H1 (cell line): ENCODE measurements around the gene PDIA6. TPM values are rescaled to one million over a fixed set of nuclear protein-coding genes. Genes with fewer than 3 reads are reported as not detected.

Experiments
- CTCF ChIA-PET: fragments of 300-600 bp; sonication (Branson Sonifier 250); formaldehyde crosslinking; loops from one replicate; lab custom pipeline; 2021; ENCODE audit not compliant: partially characterized antibody; lab: Charles Lee
- POLR2A ChIA-PET: fragments of 300-600 bp; sonication (Branson Sonifier 250); formaldehyde crosslinking; loops from one replicate; lab custom pipeline; 2021; ENCODE audit warnings: inconsistent platforms; ENCODE audit not compliant: partially characterized antibody; lab: Charles Lee
- DNase-seq, 2 experiments: peaks; one replicate each; pipeline versions ENCODE4 v3.0.0 to v3.0.0-alpha.2; 2010 to 2022; ENCODE audit warnings: low spot score in 2 of 2, low read depth in 1 of 2, mixed read lengths in 1 of 2
- FAIRE-seq: peaks from 2 replicates; lab custom pipeline; 2011; peaks lifted over from hg19 to GRCh38; lab: Jason Lieb, UNC
- H2AFZ ChIP-seq: 2 replicates; pipeline ENCODE4 v1.8.1; 2012; ENCODE audit warnings: low read length, inconsistent platforms
- H2AK5ac ChIP-seq: 2 replicates; pipeline ENCODE4 v1.6.1; 2013; ENCODE audit warnings: low read depth, low read length
- H2BK120ac ChIP-seq: replicated peaks from 2 replicates; pipeline ENCODE3; 2013; ENCODE audit warnings: low read depth, low read length, inconsistent platforms
- H2BK12ac ChIP-seq: 2 replicates; pipeline ENCODE4 v1.6.1; 2013; ENCODE audit warnings: low read depth, low read length
- H2BK15ac ChIP-seq: 2 replicates; pipeline ENCODE4 v1.6.1; 2013; ENCODE audit warnings: low read length
- H2BK20ac ChIP-seq: 2 replicates; pipeline ENCODE4 v1.6.1; 2013; ENCODE audit warnings: low read length
- H2BK5ac ChIP-seq: 2 replicates; pipeline ENCODE4 v1.6.1; 2013; ENCODE audit warnings: low read depth, low read length
- H3K14ac ChIP-seq: 2 replicates; pipeline ENCODE4 v1.6.1; 2013; ENCODE audit warnings: inconsistent platforms; ENCODE audit not compliant: insufficient read length
- H3K18ac ChIP-seq: 2 replicates; pipeline ENCODE4 v1.6.1; 2013; ENCODE audit warnings: low read length; ENCODE audit errors: extremely low read depth
- H3K23ac ChIP-seq: 2 replicates; pipeline ENCODE4 v1.6.1; 2013; ENCODE audit warnings: inconsistent platforms; ENCODE audit not compliant: insufficient read length
- H3K23me2 ChIP-seq: 2 replicates; pipeline ENCODE4 v1.6.1; 2013; ENCODE audit warnings: low read depth, low read length
- H3K27ac ChIP-seq: 2 replicates; pipeline ENCODE4 v1.6.1; 2011; ENCODE audit warnings: low read depth, low read length, inconsistent platforms
- H3K27me3 ChIP-seq, 4 experiments: replicated peaks in 1 of 4; 1 replicate in 1 of 4; 2 replicates in 3 of 4; pipeline versions ENCODE4 v1.6.1 to v1.8.1; 2011 to 2013; ENCODE audit warnings: low read length in 3 of 4, mild to moderate bottlenecking in 3 of 4, inconsistent platforms in 2 of 4, mixed read lengths in 2 of 4, moderate library complexity in 1 of 4; ENCODE audit not compliant: control insufficient read depth in 3 of 4, insufficient read depth in 3 of 4; ENCODE audit errors: extremely low read depth in 1 of 4
- H3K36me3 ChIP-seq, 4 experiments: 2 replicates each; pipeline versions ENCODE4 v1.6.1 to v1.8.1; 2011 to 2013; ENCODE audit warnings: mild to moderate bottlenecking in 4 of 4, low read length in 3 of 4, moderate library complexity in 2 of 4, control low read depth in 1 of 4, inconsistent platforms in 1 of 4; ENCODE audit not compliant: insufficient read depth in 4 of 4, control insufficient read depth in 2 of 4
- H3K4ac ChIP-seq: replicated peaks from 2 replicates; pipeline ENCODE3; 2013; ENCODE audit warnings: low read length, low read depth, mixed read lengths, inconsistent platforms; ENCODE audit not compliant: insufficient read length
- H3K4me1 ChIP-seq, 4 experiments: replicated peaks in 1 of 4; 1 replicate in 1 of 4; 2 replicates in 3 of 4; pipeline versions ENCODE4 v1.6.1 to v1.8.1; 2011 to 2013; ENCODE audit warnings: low read length in 3 of 4, inconsistent platforms in 2 of 4, mixed read lengths in 1 of 4; ENCODE audit not compliant: insufficient read depth in 4 of 4, control insufficient read depth in 3 of 4
- H3K4me2 ChIP-seq, 2 experiments: 2 replicates each; pipeline versions ENCODE4 v1.6.1 to v1.8.1; 2011 to 2013; ENCODE audit warnings: low read depth in 2 of 2, low read length in 2 of 2, control low read depth in 1 of 2, inconsistent platforms in 1 of 2, mild to moderate bottlenecking in 1 of 2; ENCODE audit not compliant: insufficient read depth in 1 of 2
- H3K4me3 ChIP-seq, 4 experiments: fragments of 200-600, 300-600 bp in 1 of 4; sonication (generic), shearing (Covaris generic), sonication (Bioruptor Twin) in 1 of 4; 2 replicates each; pipeline versions ENCODE4 v1.5.1 to v1.8.1; 2011 to 2016; ENCODE audit warnings: low read length in 4 of 4, low read depth in 3 of 4, control low read depth in 2 of 4, inconsistent platforms in 2 of 4, mild to moderate bottlenecking in 2 of 4, mixed read lengths in 1 of 4, moderate library complexity in 1 of 4; ENCODE audit not compliant: insufficient read depth in 2 of 4; ENCODE audit errors: extremely low read depth in 1 of 4
- H3K56ac ChIP-seq: replicated peaks from 2 replicates; pipeline ENCODE3; 2013; ENCODE audit warnings: low read depth, mild to moderate bottlenecking, mixed read lengths, low read length, inconsistent platforms; ENCODE audit not compliant: insufficient read length
- H3K79me1 ChIP-seq: 2 replicates; pipeline ENCODE4 v1.6.1; 2013; ENCODE audit warnings: low read depth, low read length, control low read depth
- H3K79me2 ChIP-seq, 2 experiments: 2 replicates each; pipeline versions ENCODE4 v1.6.1 to v1.8.1; 2012 to 2013; ENCODE audit warnings: low read length in 2 of 2, mild to moderate bottlenecking in 2 of 2, inconsistent platforms in 1 of 2; ENCODE audit not compliant: insufficient read depth in 2 of 2, control insufficient read depth in 1 of 2
- H3K9ac ChIP-seq, 4 experiments: replicated peaks in 1 of 4; 1 replicate in 1 of 4; 2 replicates in 3 of 4; pipeline versions ENCODE4 v1.6.1 to v1.8.1; 2011 to 2013; ENCODE audit warnings: low read depth in 3 of 4, low read length in 3 of 4, control low read depth in 2 of 4, mild to moderate bottlenecking in 2 of 4, moderate library complexity in 2 of 4, inconsistent platforms in 1 of 4; ENCODE audit errors: extremely low read depth in 1 of 4
- H3K9me3 ChIP-seq, 2 experiments: 2 replicates each; pipeline versions ENCODE4 v1.6.1 to v1.8.1; 2012 to 2013; ENCODE audit warnings: mild to moderate bottlenecking in 2 of 2, moderate library complexity in 2 of 2, control low read depth in 1 of 2, inconsistent platforms in 1 of 2, low read depth in 1 of 2, low read length in 1 of 2, mixed read lengths in 1 of 2; ENCODE audit not compliant: insufficient read depth in 2 of 2
- H4K20me1 ChIP-seq, 2 experiments: replicated peaks in 1 of 2; 2 replicates each; pipeline versions ENCODE3 to v1.8.1; 2011 to 2013; ENCODE audit warnings: inconsistent platforms in 2 of 2, low read length in 2 of 2, mild to moderate bottlenecking in 1 of 2; ENCODE audit not compliant: insufficient read depth in 2 of 2, control insufficient read depth in 1 of 2
- H4K5ac ChIP-seq: 2 replicates; pipeline ENCODE4 v1.6.1; 2013; ENCODE audit warnings: low read length, low read depth, mixed read lengths, inconsistent platforms; ENCODE audit not compliant: insufficient read length
- H4K8ac ChIP-seq: 2 replicates; pipeline ENCODE4 v1.8.0; 2013; ENCODE audit warnings: mild to moderate bottlenecking, moderate library complexity, low read length, inconsistent platforms; ENCODE audit not compliant: insufficient read depth; ENCODE audit errors: extremely low read depth
- H4K91ac ChIP-seq: replicated peaks from 2 replicates; pipeline ENCODE3; 2013; ENCODE audit warnings: low read length, mixed read lengths, inconsistent platforms; ENCODE audit not compliant: insufficient read length
- CHD1 ChIP-seq: IDR thresholded peaks from 2 replicates; pipeline ENCODE4 v1.6.1; 2012; ENCODE audit warnings: low read depth, low read length, improper control_type of control experiment
- EP300 ChIP-seq, 2 experiments: IDR thresholded peaks; 1 replicate in 1 of 2; 2 replicates in 1 of 2; pipeline ENCODE4 v1.6.1; 2011 to 2012; ENCODE audit warnings: low read depth in 2 of 2, low read length in 2 of 2, mild to moderate bottlenecking in 2 of 2, borderline replicate concordance in 1 of 2, inconsistent platforms in 1 of 2, moderate library complexity in 1 of 2
- GTF2F1 ChIP-seq: IDR thresholded peaks from 2 replicates; pipeline ENCODE4 v1.6.1; 2012; ENCODE audit warnings: low read depth, low read length, improper control_type of control experiment, borderline replicate concordance
- JUND ChIP-seq: IDR thresholded peaks from 2 replicates; pipeline ENCODE4 v1.6.1; 2011; ENCODE audit warnings: mild to moderate bottlenecking, improper control_type of control experiment, low read length
- NANOG ChIP-seq: IDR thresholded peaks from 2 replicates; pipeline ENCODE4 v1.6.1; 2011; ENCODE audit warnings: low read length, low read depth, mild to moderate bottlenecking, inconsistent platforms; ENCODE audit not compliant: insufficient read depth, poor library complexity, severe bottlenecking
- RAD21 ChIP-seq, 2 experiments: IDR thresholded peaks in 1 of 2; conservative IDR thresholded peaks in 1 of 2; 2 replicates each; pipeline ENCODE4 v1.6.1; 2011; ENCODE audit warnings: low read depth in 2 of 2, low read length in 2 of 2, improper control_type of control experiment in 1 of 2, inconsistent platforms in 1 of 2, mild to moderate bottlenecking in 1 of 2, moderate library complexity in 1 of 2
- RFX5 ChIP-seq: IDR thresholded peaks from 2 replicates; pipeline ENCODE4 v1.6.1; 2011; ENCODE audit warnings: low read depth, low read length, improper control_type of control experiment, borderline replicate concordance
- SP1 ChIP-seq: IDR thresholded peaks from 2 replicates; pipeline ENCODE4 v1.6.1; 2011; ENCODE audit warnings: low read depth, low read length
- SRF ChIP-seq: IDR thresholded peaks from 2 replicates; pipeline ENCODE4 v1.6.1; 2011; ENCODE audit warnings: mild to moderate bottlenecking, low read depth, low read length, moderate library complexity
- TCF12 ChIP-seq: IDR thresholded peaks from 2 replicates; pipeline ENCODE4 v1.6.1; 2011; ENCODE audit warnings: low read depth, mild to moderate bottlenecking, low read length
- WGBS, 2 experiments: shearing (Covaris generic) in 1 of 2; methylation state at CpG; one replicate each; pipeline versions ENCODE4 v1.1.6 to v1.1.7; 2013 to 2015; ENCODE audit warnings: low lambda C conversion rate in 2 of 2, mixed read lengths in 2 of 2, inconsistent platforms in 1 of 2, low coverage in 1 of 2, missing lambda C conversion rate in 1 of 2; ENCODE audit not compliant: insufficient replicate concordance in 2 of 2, insufficient coverage in 1 of 2, insufficient read length in 1 of 2; ENCODE audit errors: extremely low coverage in 1 of 2, missing lambda C conversion rate in 1 of 2; 5-methylcytosine and 5-hydroxymethylcytosine counted together
- polyA plus RNA-seq, 7 experiments: library from polyadenylated mRNA; depleted of rRNA in 3 of 7; stranded (reverse) in 5 of 7; unstranded in 2 of 7; fragments of >200 nt in 5 of 7; fragments of 200-250 nt in 2 of 7; gene quantifications; 1 replicate in 5 of 7; 2 replicates in 1 of 7; 4 replicates in 1 of 7; pipeline versions ENCODE4 v1.2.1 to v1.2.3, GENCODE V29; 2011 to 2013; ENCODE audit warnings: missing spikeins in 2 of 7, mixed read lengths in 2 of 7
- total RNA-seq: library from RNA; stranded (reverse); fragmentation: NEBNext Ultra II Directional; extraction: Animal tissue kit (Norgen Biotek cat#: 25700); gene quantifications from 2 replicates; pipeline ENCODE4 v1.2.1, GENCODE V29; 2021
- TF ChIP-seq, protein P1 (sequence below): IDR thresholded peaks from 2 replicates; pipeline ENCODE4 v1.6.1; 2012; ENCODE audit warnings: low read length, inconsistent platforms

The PDIA6 gene
- total and polyA plus RNA-seq, 2 of the 8 experiments (the other 6 are each of a cell fraction or from before 2014, with no cell fraction given), result 181 to 384 TPM

GRCh38 chr2:10760794-10761504 is 51.6 kb downstream of the PDIA6 start:
- ChIA-PET POLR2A (no interaction called here), CTCF (interaction anchor here (0.6 to 1.5 kb wide), 3 partner anchors 72 to 364 kb away, joined by 3 to 5 read pairs (median 3); no protein-coding TSS in a partner anchor)
- FAIRE-seq, result no peak
- 94% methylated on average over 12 of the region's 13 CpGs; no CpG with 5 or more reads in 1 of the 2 experiments for WGBS, 2 experiments
- Histone ChIP-seq H2BK5ac (no peak overlapping the region), H3K79me2 (no peaks in the 10 kb centered on the region), H4K91ac (no peak overlapping the region), H2AFZ (no peak overlapping the region), H3K36me3 (no peaks in the 10 kb centered on the region), H3K4ac (no peak overlapping the region), H3K4me1 (peaks cover 0 to 5% (median 0%) of the 10 kb centered on the region in 4 experiments; a peak in 1 of 7 replicates), H2AK5ac (no peak overlapping the region), H3K4me3 (no peak overlapping the region), H3K4me2 (no peak overlapping the region), H3K23me2 (no peaks in the 10 kb centered on the region), H3K56ac (no peak overlapping the region), H4K5ac (no peak overlapping the region), H2BK20ac (no peak overlapping the region), H3K9me3 (no peaks in the 10 kb centered on the region), H3K27me3 (no peaks in the 10 kb centered on the region), H4K8ac (no peak overlapping the region), H2BK120ac (no peak overlapping the region), H3K14ac (no peak overlapping the region), H3K23ac (no peak overlapping the region), H2BK15ac (no peak overlapping the region), H3K27ac (no peak overlapping the region), H2BK12ac (no peak overlapping the region), H3K79me1 (no peaks in the 10 kb centered on the region), H3K18ac (no peak overlapping the region), H4K20me1 (no peaks in the 10 kb centered on the region), H3K9ac (no peak overlapping the region)
- no peak for DNase-seq
- TF ChIP-seq RAD21 (IDR thresholded peaks at IDR 0.05 in 1 of 2, conservative IDR thresholded peaks at IDR 0.05 in 1 of 2; ENCODE audit: low read depth in 2 of 2, low read length in 2 of 2) (no peak), TCF12 (no peak), NANOG (no peak), GTF2F1 (no peak), CHD1 (no peak), RFX5 (no peak), EP300 (IDR thresholded peaks at IDR 0.05; ENCODE audit: borderline replicate concordance in 1 of 2, low read depth in 2 of 2, low read length in 2 of 2) (no peak), SRF (no peak), SP1 (no peak), JUND (no peak)
- TF ChIP-seq, protein P1, sequence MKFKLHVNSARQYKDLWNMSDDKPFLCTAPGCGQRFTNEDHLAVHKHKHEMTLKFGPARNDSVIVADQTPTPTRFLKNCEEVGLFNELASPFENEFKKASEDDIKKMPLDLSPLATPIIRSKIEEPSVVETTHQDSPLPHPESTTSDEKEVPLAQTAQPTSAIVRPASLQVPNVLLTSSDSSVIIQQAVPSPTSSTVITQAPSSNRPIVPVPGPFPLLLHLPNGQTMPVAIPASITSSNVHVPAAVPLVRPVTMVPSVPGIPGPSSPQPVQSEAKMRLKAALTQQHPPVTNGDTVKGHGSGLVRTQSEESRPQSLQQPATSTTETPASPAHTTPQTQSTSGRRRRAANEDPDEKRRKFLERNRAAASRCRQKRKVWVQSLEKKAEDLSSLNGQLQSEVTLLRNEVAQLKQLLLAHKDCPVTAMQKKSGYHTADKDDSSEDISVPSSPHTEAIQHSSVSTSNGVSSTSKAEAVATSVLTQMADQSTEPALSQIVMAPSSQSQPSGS, result no peak
